DMS79 treated with DMSO at 0.1 percent for 48 hours (cell line): ENCODE measurements around the gene ABCA1.
"Not testable (repeated sequence)": the region's sequence is repeated elsewhere in the genome, so short reads cannot be mapped to it uniquely, and the experiment has no call there.

ENCODE experiments used
- DNase-seq: peaks from one replicate; lab custom pipeline; 2025; lab: John Stamatoyannopoulos, UW

ABCA1 gene

DNA sequence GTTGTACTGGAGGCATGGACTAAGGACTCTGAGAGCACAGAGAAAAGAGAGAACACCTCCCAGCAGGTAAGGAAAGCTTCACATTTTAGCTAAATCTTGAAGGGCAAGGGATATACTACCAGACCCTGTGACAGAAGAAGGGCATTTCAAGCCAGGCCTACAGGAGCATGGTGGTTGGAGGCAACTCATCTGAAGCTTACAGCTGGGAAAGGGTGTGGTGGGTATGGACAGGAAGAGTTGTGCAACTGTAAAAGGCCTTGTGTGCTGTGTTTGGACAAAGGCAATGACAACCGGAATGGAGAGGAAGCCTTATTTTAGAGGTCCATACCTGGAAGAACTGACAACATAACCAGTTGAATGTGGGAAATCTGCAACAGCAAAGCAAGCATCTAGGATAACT is 132.9 kb downstream of the ABCA1 start:
- no peak for DNase-seq

DNA sequence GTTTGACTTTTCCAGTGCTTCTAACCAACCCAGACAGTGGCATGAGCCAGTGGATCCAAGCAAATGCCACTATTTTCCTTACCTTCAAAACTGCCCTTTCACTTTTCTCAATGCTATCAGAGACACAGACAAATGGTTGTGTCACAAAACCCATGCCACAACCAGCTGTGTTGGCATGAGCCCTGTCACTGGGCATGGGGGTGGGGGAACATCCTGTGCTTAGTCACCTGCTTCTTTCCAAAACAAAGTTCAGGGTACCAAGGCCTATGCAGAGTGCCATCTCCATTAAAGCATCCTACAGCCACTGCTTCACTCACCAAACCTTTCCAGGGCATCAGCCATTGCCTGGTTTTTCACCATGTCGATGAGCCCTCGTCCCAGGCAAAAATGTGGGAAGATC is 133.9 kb downstream of the ABCA1 start:
- DNase-seq: no peak

DNA sequence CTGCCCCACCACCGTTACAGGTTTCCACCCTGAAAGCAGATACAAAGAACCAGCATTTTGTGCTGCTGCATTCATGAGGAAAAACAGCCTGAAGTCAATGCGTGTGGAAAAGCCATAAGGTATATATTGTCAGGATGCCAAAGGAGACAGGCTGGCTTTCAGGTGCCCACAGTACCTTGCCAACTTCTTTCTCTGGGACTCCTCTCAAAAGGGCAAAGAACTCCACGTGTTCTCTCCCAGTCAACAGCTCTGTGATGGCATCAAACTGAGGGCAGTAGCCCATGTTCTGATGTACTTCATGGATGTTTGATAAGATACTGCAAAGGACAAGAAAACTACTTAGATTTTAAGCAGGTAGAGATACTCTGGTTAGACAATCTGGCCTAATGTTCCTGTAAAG is 139.7 kb downstream of the ABCA1 start:
- DNase-seq: no peak

DNA sequence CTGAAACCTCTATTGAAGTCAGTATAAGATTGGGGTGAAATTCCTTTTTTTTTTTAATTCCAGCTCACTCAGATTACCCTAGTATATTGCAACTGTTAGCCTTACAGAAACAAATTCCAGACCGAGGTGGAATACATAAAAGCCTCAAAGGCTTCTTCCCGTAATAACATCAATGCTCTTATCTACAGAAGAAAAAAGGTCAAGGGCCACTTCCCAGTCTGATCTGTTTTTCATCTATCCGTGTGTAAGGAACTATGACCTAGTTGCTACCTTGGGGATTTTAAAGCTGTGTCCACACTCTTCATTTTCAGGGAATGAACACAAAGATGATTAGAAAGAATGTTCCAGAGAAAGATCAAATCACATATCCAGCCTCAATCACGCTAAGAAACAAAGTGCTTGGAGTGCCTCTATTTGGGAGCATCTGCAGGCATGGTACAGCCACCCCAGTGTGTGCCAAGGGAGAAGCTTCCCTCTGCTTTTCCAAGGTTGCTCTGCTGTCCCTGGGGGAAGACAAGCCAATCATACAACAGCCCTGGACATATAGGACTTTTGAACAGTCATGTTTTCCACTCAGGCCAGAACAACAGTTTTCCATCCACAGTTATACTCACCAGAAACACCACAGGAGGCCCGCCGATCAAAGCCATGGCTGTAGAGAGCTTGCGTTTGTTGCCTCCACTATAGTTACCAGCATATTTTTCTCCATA is 140.5 kb downstream of the ABCA1 start:
- DNase-seq: no peak

DNA sequence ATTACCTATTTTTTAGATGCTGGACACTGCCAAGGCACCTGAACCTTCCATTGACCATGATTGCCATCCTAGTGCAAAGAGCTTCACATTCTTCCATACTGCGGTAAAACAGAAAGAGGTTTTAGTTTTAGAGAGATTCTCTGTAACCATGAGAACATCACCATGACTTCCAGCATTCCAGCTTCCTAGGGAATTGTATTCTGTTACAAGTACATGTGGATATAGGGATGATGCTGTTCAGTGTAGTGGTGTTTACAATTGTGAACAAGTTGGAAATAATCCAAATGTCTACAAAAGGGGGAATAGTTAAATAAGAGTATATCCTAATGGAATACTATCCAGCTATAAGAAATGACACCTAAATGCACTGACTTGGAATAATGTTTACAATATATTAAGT is 141.7 kb downstream of the ABCA1 start:
- no peak for DNase-seq

DNA sequence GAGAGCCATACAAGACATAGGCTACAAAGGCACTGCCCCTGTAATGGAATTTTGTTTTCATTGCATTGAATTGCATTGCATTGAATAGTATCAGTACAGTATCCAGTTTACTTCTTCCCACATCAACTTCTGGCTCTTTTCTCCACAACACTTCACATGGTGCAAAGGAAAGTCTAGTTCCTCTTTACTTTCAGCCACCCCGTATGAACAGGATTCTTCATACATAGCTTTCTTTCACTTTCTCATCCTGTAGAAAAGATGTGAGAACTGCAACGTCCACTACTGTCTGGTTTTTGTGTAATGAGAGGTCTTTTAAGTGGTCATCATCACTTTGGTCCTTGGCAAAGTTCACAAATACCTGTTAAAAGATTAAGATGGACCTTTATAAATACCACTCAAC is 143.9 kb downstream of the ABCA1 start:
- no peak for DNase-seq

DNA sequence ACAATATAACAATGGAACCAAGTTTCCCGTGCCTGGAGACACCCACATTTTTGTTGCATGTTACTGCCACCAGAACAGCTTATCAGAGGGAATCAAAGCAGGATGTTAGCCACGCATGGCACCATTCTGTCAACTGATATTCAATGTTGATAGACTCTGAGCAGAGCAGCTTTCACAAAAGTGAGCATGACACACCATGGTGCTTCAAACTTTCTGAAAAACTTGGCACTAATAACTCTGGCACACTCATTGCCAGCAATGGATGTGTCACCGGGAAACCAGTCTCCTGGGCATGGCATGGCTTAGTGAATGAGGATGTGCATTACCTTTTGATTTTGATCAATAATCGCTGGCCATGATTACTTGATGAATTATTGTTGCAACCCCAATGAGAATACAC is 144.4 kb downstream of the ABCA1 start:
- no peak for DNase-seq

DNA sequence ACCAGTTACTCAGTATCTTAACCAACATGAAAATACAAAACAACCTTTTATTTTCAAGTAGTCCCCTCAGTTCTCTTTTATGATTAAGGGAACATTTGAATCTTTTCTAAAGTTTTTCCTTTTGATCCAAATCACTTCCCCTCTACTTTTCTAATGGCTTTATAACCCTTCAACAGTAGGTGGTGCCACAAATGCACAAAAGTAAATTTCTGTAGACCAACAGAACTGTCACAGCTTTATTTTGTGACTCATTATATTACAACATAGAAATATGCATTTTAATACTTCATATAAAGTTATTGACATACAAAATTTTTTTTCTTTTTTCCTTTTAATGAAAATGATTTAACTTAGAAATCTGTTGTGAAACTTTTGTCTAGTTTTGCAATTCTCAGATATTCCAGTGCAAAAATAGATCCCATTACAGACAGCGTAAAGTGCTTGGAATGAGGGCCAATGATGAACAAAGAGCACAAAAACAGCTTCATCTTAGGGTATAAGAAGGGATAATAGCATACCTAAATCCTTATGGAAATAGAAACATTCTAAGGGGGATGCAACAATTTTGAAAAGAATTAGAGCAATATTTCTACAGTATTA is 147.1 kb downstream of the ABCA1 start:
- peak; percentile 1 for DNase-seq

DNA sequence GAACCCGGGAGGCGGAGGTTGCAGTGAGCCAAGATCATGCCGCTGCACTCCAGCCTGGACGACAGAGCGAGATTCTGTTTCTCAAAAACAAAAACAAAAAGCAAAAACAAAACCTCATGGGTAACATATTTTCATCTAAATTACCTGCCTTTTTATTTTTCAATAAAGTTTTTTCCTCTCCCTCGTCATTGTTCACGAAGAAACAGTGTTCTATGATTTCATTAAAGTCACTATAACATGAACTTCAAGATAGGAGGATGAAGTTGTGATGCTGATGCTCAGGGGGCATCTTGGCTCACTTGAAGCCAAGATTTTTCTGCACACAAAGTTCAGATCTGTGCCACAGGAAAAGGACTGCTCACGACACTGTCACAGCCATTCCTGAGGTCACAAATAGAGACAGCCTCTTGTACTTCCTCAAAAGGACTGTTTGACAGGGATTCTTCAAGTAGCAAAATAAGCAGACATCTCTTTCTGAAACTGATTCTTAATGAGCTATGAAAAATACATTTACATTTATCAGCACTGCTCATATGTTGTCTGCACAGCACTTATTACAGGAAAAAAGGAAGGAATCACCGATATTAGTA is 147.9 kb downstream of the ABCA1 start:
- no peak for DNase-seq

DNA sequence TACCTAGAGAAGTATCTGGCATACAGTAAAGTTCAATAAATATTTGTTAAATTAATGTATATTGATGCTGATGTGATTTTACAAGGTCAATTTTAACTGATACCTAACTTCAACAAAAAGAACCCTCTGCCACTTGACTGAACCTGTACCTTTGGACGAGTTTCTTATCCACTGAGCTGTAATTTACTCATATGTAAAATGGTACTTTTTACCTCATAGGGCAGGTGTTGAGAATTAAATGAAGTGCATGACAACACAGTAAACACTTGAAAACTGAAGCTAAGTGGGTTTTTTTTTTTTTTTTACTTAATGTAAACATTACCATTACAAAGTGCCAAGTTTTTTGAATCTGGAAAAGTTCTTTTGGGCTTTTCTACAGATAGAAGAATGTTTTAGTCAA is 148.6 kb downstream of the ABCA1 start:
- DNase-seq: no peak

DNA sequence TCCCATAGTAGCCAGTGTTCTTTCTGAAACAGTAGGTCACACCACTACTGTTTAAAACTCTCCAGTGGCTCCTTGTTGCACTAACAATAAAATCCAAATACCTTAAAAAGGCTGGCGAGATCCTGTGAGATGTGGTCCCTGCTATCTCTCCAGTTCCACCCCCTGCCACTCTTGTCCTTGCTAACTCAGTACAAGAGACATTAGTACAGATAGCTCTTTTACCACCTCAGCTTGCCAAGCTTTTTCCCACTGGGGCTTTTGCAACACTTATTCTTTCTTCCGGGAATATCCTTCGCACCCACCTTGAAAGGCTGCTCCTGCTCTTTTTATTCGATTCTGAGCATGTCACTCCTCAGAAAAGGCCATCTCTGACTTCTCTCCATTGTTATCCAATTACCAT is 149.2 kb downstream of the ABCA1 start:
- DNase-seq: no peak

DNA sequence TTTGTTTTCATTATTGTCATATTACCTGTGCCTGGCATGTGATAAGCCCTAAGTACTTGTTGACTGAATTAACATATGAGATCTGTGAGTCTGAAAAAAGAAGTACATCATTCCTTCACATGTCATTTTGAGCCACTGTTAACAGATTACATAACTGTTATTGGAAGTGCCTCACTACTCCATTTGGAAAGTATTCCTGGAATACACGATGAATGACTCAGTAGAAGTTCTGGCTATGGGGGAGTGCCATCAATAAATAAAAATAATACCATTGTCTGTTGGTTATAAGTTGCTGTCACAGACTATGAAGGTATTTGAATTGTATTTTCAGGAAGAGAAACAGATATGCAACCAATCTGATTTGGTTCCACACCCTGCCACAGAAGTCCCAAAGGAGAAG is 151.2 kb downstream of the ABCA1 start:
- no peak for DNase-seq

DNA sequence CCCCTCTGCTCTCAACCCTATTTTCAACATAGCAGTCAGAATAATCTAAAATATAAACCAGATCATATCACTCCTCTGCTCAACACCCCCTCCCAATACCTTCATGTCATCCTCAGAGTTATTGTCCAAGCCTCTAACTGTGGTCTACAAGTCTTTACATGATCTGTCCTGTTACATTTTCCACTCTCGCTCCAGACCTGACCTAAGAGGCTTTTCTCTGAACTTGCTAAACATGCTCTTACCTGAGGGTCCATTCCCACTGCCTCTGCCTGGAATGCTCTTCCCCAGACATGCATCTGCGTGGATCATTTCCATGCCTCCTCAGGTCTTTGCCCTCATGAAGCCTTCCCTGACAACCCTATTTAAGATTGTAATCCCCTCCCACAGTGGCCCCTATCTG is 152.0 kb downstream of the ABCA1 start:
- no peak for DNase-seq

DNA sequence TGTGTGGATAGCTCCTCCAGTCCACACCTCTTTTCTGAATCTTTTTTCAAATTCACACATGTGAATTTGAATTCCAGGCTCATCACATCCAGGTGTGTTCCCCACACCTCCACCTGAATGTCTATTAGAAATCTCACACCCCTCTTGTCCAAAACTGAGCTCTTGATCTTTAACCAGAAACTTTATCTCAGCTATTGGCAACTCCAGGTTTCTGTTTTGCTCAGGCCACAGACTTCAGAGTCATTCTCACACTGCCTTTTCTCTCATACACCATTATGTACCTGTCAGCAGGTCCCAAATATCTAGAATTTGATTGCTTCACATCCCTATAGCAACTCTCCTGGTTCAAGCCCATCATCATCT is 152.4 kb downstream of the ABCA1 start:
- DNase-seq: no peak

DNA sequence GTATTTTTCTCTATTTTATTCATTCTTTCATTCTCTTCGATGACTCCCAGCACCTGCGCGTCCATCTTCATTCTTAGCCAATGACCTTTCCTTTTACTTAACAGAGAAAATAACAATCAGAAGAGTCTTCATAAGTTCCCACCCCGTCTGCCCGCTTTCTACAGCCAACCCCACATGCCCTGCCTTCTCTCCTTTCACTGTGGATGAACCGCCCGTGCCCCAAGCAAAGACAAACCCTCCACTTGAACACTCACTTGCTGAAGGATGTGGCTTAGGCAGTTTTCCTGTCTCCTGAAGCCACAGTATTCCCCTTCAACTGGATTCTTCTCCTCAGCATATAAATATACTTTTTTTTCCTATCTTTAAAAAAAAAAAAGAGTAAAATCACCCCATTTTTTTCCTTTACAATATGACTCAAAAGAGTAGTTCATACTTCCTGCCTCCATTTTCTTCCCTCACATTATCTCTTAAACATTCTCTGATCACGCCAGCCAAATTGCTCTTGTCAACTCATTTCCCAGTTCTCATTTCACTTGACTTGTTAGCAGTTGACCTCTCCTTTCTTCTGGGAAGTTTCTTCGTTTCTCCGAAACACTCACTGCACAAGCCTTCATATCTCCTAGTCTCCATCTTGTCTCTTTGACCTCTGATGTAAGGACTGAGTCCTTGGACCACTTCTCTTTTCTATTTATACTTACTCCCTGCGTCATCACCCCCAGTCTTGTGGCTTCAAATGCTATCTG is 153.0 kb downstream of the ABCA1 start:
- no peak for DNase-seq

DNA sequence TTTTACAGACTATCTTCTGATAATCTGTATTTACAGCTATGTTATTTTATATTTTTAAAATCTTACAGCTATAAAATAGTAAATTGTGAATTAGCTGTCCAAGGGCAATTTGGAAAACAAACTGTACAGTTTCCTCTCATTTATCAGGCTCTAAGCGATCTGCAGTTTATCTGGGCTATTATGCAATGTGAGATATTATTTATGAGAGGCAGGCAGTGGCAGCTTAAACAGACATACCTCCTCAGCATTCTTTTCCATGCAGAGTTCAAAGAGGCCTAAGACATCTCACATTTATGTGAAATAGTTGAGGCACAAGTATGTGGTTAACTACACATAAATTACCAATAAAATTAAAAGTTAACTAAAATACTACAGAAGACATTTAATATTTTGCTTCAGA is 153.8 kb downstream of the ABCA1 start:
- DNase-seq: no peak

DNA sequence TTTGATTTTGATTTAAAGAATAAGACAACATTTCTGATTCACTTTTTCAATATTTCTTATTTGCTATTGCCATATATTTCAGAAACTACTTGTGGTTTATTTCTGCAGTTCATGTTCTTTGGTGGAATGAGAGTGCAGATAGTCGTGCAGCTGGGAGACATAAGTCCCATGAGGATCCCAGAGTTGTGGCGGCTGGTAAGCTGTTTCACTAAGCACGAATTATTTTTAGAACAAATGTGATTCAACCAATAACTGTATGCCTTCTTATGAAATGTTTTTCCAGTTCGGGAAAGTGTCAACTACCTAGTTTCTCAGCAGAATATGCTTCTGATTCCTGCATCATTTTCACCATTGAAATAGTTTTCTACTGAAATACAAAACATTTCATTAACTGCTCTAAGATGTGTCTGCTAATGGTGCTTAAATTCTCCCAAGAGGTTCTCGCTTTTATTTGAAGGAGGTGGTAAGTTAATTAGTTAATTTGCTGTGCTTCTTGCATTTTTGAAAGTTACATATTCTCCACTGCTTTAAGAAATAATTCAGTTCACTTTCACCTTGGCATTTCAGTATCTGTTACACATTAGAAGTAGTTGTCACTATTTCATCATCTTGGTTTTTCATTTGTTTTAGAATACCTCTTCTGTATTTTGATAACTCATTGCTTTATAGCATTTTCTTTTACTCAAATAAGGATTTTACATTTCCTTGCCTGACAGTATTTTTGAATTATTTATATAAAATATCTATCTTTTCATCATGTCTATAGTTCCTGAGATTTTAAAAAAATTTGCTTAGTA is 155.0 kb downstream of the ABCA1 start:
- DNase-seq: no peak

DNA sequence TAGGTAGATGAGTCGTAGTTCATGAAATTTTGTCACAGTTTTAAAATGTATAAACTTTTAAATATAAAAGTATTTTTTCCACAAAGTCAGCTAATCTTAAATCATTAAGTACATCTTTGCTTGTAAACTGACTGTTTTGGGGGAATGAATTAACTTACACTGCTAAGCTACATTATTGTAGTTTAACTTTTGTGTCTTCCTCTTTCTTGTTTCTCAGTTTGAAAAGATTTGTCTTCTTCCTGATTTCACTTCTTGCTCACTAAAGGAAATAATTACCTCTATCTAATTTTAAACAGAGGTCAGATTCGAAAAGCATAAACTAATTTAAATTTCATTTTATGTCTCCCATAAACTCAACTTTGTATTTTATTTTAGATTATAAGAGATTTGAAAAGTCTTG is 158.3 kb downstream of the ABCA1 start:
- no peak for DNase-seq

DNA sequence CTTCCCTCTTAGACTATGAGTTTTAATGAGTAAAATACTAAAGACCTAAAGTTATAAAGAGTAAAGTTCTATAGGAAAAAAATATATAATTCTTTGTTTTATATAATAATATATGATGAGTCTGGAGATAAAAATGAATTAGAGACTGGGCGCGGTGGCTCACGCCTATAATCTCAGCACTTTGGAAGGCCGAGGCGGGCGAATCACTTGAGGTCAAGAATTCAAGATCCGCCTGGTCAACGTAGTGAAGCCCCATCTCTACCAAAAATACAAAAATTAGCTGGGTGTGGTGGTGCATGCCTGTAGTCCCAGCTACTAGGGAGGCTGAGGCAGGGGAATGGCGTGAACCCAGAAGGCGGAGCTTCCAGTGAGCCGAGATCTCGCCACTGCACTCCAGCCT is 158.9 kb downstream of the ABCA1 start:
- not testable (repeated sequence) for DNase-seq

DNA sequence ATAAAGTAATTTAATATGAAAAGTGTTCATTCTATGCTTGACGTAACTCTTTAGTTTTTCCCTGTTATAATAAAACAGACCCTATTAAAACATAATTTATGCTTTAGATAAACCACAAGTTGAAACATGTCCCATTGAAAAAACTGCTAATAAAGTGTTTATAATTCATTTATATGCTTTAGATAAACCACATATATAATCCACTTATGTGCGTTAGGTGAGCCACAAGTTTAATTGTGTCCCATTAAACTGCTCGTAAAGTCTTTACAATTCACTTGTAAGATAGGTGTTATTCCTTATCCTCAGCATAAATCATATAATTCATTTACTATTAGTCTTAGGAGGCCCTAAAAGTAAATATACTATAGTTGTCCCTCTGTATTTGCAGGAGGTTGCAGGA is 160.4 kb downstream of the ABCA1 start:
- no peak for DNase-seq

DNA sequence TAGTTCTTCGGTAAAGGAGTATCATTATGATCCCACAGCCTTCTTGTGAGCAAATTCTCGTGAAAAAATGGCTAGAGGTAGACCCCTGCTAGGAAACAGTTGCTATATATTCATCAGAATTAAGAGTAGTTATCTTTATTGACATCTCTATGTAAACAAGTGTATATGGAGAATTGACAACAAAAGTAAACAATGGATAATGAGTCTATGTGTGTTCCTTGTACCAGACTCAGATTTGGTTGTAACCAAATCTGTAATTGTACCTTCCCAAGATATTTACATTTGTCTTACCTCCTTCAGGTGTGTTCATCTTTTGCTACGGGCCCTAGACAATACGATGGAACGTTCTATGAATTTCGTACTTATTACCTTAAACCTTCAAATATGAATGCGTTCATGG is 161.9 kb downstream of the ABCA1 start:
- no peak for DNase-seq

DNA sequence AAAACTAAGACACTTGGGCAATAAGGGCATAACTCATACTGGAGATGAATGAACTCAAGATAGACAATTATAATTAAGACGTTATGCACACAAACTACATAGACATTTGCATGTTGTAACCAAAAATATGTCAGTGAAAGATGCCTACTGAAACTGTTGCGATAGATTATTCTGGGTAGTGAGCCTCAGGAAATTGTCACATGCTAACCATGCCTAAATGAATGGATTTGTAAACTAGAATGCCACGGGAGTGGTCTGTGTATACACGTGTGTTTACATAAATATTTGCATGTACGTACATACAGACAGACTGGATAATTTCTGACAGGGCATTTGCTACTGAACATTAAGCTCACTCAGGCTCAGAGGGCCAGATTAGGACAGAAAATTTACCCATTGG is 162.8 kb downstream of the ABCA1 start:
- no peak for DNase-seq
